ENCODE results near the gene ASCC2.

Gene ASCC2

GRCh38 chr22:29820961-29821290 lies 17.1 kb downstream of the ASCC2 start:
- in situ Hi-C loops (cut with MboI; ENCODE audit: low sequenced_read_pairs): no loop called here

GRCh38 chr22:29819501-29819900 lies 18.6 kb downstream of the ASCC2 start:
- in situ Hi-C loops (cut with MboI; ENCODE audit: low sequenced_read_pairs): no loop called here

GRCh38 chr22:29817724-29818123 lies 20.4 kb downstream of the ASCC2 start:
- in situ Hi-C loops (cut with MboI; ENCODE audit: low sequenced_read_pairs): no loop called here

- in situ Hi-C loops (cut with MboI; ENCODE audit: low sequenced_read_pairs): no loop called here
Observed at GRCh38 chr22:29816980-29817379, 21.1 kb downstream of the ASCC2 start.

- in situ Hi-C loops (cut with MboI; ENCODE audit: low sequenced_read_pairs): no loop called here
Observed at GRCh38 chr22:29816539-29816938, 21.5 kb downstream of the ASCC2 start.

GRCh38 chr22:29816128-29816527 lies 21.9 kb downstream of the ASCC2 start:
- in situ Hi-C loops (cut with MboI; ENCODE audit: low sequenced_read_pairs): no loop called here

- in situ Hi-C loops (cut with MboI; ENCODE audit: low sequenced_read_pairs): no loop called here
Observed at GRCh38 chr22:29815580-29815979, 22.5 kb downstream of the ASCC2 start.

GRCh38 chr22:29814003-29814402 lies 24.1 kb downstream of the ASCC2 start:
- in situ Hi-C loops (cut with MboI; ENCODE audit: low sequenced_read_pairs): no loop called here

GRCh38 chr22:29813563-29813962 lies 24.5 kb downstream of the ASCC2 start:
- in situ Hi-C loops (cut with MboI; ENCODE audit: low sequenced_read_pairs): no loop called here

GRCh38 chr22:29813126-29813525 lies 24.9 kb downstream of the ASCC2 start:
- in situ Hi-C loops (cut with MboI; ENCODE audit: low sequenced_read_pairs): no loop called here

GRCh38 chr22:29811377-29811776 lies 26.7 kb downstream of the ASCC2 start:
- in situ Hi-C loops (cut with MboI; ENCODE audit: low sequenced_read_pairs): no loop called here

GRCh38 chr22:29810216-29810615 lies 27.9 kb downstream of the ASCC2 start:
- in situ Hi-C loops (cut with MboI; ENCODE audit: low sequenced_read_pairs): no loop called here

GRCh38 chr22:29806196-29806595 lies 31.9 kb downstream of the ASCC2 start:
- in situ Hi-C loops (cut with MboI; ENCODE audit: low sequenced_read_pairs): no loop called here

GRCh38 chr22:29804985-29805384 lies 33.1 kb downstream of the ASCC2 start:
- in situ Hi-C loops (cut with MboI; ENCODE audit: low sequenced_read_pairs): no loop called here

GRCh38 chr22:29803190-29803589 lies 34.9 kb downstream of the ASCC2 start:
- in situ Hi-C loops (cut with MboI; ENCODE audit: low sequenced_read_pairs): no loop called here

GRCh38 chr22:29801796-29802195 lies 36.3 kb downstream of the ASCC2 start:
- in situ Hi-C loops (cut with MboI; ENCODE audit: low sequenced_read_pairs): no loop called here

GRCh38 chr22:29801153-29801552 lies 36.9 kb downstream of the ASCC2 start:
- in situ Hi-C loops (cut with MboI; ENCODE audit: low sequenced_read_pairs): no loop called here

- in situ Hi-C loops (cut with MboI; ENCODE audit: low sequenced_read_pairs): no loop called here
Observed at GRCh38 chr22:29799217-29799680, 38.8 kb downstream of the ASCC2 start.

- in situ Hi-C loops (cut with MboI; ENCODE audit: low sequenced_read_pairs): no loop called here
Observed at GRCh38 chr22:29798801-29799200, 39.3 kb downstream of the ASCC2 start.

- in situ Hi-C loops (cut with MboI; ENCODE audit: low sequenced_read_pairs): no loop called here
Observed at GRCh38 chr22:29798318-29798717, 39.8 kb downstream of the ASCC2 start.

- in situ Hi-C loops (cut with MboI; ENCODE audit: low sequenced_read_pairs): no loop called here
Observed at GRCh38 chr22:29797351-29797750, 40.7 kb downstream of the ASCC2 start.

GRCh38 chr22:29795663-29796062 lies 42.4 kb downstream of the ASCC2 start:
- in situ Hi-C loops (cut with MboI; ENCODE audit: low sequenced_read_pairs): no loop called here

GRCh38 chr22:29793396-29793795 lies 44.7 kb downstream of the ASCC2 start:
- in situ Hi-C loops (cut with MboI; ENCODE audit: low sequenced_read_pairs): no loop called here

GRCh38 chr22:29790061-29790460 lies 48.0 kb downstream of the ASCC2 start:
- in situ Hi-C loops (cut with MboI; ENCODE audit: low sequenced_read_pairs): no loop called here

All from HL-60/S4 treated with phorbol 12-myristate 13-acetate at 8.2 ng/mL for 4 days and 3 days (cell line).